Stimulated activated CD4-positive, alpha-beta T cell treated with anti-CD3 and anti-CD28 coated beads, Interleukin-1b, Interleukin-23, amount 100 ng/mL, for 4 hours (primary cell): ENCODE measurements around the gene PRSS8.
"Not testable (repeated sequence)": the region's sequence is repeated elsewhere in the genome, so short reads cannot be mapped to it uniquely, and the experiment has no call there.

ENCODE experiments used
- DNase-seq, 2 donors: peaks; one replicate each; pipeline ENCODE4 v3.0.0-alpha.2; 2020; ENCODE audit warnings: low read depth in 2 of 2

Gene PRSS8

DNA sequence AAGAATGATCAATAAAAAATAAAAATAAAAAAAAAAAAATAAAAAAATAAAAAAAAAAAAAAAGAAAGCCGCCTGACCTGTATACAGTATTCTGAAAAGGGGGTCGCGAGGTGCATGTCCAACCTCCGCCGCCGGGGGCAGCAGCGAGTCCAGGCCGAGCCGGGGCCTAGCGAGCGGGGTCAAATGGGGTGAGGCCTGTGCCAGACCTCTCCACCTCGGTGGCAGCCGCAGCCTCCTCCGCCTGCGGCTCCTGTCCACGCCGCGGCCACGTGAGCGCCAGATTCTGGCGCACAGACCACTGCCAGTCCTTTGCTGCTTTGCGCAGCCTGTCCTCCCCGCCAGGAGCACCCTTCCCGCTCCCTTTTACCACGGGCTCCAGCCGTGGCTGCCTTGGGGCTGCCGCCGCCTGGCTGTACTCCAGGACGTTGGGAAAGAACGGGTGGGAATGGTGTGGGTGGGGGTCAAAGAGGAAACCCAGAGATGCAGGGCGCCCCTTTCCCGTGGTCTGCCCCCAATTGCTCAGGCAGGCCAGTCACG is 29.8 kb downstream of the PRSS8 start:
- DNase-seq, result peak; percentile 71 to 80

DNA sequence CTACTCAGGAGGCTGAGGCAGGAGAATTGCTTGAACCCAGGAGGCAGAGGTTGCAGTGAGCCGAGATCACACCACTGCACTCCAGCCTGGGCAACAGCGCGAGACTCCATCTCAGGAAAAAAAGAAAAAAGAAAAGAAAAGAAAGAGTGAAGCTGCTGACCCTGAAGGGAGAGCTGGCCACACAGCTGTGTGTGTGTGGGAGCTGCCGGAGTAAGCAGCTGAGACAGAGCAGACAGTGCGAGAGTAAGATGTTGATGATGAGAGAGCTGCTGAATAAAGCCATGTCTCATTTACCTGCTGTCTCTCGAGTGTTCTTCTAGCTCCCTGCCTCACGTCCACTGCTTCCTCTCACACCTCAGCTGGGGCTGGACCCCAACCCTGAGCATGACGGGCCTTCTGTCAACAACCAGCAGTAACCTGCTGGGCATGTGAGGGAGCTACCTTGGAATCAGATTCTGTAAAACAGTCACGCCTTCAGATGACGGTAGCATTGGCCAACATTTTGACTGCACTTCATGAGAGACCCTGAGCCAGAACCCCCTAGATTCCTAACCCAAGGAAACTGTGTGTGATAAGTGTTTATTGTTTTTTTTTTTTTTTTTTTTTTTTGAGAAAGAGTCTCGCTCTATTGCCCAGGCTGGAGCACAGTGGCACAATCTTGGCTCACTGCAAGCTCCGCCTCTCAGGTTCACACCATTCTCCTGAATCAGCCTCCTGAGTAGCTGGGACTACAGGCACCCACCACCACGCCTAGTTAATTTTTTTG is 34.5 kb downstream of the PRSS8 start:
- DNase-seq, result not testable (repeated sequence)

DNA sequence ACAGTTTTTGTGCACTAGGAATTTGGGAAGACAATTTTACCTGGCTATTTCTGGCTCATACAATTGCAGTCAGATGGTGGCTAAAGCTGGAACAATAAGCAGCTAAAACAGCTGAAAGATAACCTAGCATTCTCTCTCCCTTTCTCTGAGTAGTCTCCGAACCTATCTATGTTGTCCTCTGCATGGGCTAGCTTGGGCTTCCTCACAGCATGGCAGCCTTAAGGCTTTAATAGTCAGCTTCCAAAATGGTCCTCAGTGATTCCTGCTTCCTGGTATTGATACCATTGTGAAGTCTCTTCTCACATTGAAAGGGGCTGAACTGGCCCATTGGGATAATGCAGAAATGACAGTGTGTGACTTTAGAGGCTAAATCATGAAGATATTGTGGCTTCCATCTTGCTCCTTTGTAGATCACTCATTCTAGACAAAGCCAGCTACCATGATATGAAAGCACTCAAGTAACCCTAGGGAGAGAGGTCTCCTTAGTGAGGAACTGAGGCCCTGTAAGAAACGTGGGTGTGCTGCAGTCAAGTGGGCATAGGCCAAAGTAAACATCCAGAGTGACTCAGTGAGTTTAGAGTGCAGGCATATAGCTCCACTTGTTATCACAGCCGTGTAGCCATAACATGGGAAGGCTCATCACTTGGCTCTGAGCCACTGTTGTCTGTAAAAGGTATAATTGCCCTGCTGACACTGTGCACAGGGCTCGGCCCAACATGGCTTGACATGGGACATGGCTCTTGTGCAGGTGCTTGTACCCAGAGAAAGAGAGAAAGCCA is 35.5 kb downstream of the PRSS8 start:
- no peak for DNase-seq

DNA sequence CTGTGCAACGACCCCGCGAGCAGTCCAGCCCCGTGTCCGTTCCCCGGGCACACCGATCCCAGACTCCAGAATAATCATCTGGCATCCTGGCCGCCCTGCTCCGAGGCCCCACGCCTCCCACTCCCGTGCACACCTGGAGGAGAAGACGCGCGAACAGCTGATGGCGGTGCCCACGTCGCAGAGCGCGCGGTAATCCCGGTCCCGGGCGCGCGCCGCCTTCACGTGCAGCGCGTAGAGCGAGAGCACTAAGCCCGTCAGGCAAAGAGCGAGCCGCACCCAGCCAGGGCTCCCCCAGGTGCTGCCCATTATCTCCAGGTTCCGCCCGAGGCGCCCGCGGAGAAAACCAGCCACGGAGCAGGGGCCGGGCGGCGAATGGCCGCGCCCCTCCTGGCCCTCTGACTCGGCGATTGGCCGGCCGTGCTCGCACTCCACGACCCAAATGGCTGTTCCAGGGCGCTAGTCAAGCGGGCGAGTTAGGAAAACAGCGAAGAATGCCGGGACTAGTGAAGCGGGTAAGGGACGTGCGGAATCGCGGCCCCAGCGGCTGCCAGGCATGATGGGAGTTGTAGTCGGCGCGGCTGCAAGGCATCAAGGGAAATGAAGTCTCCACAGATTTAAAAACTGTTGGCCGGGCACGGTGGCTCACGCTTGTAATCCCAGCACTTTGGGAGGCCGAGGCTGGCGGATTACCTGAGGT is 41.0 kb downstream of the PRSS8 start, which contains the start of gene VKORC1:
VKORC1 (minus strand) TSS at position 374 of the 697 bp plus-strand sequence; CDS start at position 306, 68 bp downstream.
- peak; percentile 70 to 80 for DNase-seq

DNA sequence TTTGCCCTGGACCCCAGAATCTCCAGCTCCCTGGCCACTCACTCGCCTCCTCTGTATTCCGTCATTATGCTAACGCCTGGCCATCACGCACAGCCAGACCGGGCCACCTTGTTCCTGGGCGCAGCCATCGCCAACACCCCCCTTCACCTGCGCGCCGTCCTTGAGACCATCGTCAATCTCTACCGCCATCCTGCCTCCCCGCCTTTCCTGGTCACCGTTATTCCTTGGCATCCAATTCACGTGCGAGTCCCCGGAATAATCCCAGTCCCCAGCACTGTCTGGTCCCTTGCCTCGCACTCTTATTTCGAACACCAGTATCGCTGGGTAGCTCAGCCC is 41.5 kb downstream of the PRSS8 start:
- DNase-seq, result no peak

DNA sequence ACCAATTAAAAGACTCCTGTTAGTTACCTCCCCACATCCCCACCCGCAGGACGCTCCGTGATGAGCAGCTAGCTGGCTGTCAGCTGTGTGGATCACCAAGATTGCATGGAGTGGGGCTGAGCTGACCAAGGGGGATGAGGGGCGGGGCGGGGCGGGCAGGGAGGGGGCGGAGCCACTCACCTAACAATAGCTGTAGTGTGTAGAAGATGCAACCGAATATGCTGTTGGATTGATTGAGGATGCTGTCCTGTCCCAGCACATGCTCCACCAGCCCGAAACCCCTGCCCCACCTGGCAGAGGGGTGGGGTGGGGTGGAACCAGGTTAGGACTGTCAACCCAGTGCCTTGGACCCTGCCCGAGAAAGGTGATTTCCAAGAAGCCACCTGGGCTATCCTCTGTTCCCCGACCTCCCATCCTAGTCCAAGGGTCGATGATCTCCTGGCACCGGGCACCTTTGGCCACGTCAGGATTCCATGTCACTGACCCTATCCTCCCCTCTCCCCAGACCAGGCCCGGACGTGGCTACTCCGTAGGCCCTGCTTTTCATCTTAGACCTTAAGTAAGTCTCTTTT is 42.3 kb downstream of the PRSS8 start:
- DNase-seq, result no peak

DNA sequence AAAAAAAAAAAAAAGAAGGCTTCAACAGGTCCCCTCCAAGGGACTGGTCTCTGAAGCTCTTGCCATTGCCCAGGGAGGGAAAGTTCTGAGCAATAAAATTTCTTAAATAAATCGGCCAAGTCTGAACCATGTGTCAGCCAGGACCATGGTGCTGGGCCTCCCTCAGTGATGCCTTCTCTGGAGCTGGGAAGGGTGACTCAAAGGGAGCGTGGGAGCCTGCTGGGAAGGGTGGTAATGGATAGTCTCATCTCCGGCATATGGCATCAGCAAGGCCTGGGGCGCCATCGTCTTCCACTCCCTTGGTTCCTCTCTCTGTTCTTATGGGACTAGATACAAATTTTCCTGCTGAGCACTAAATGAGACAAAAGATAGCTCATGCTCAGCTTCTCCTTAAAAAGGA is 43.2 kb downstream of the PRSS8 start:
- no peak for DNase-seq

DNA sequence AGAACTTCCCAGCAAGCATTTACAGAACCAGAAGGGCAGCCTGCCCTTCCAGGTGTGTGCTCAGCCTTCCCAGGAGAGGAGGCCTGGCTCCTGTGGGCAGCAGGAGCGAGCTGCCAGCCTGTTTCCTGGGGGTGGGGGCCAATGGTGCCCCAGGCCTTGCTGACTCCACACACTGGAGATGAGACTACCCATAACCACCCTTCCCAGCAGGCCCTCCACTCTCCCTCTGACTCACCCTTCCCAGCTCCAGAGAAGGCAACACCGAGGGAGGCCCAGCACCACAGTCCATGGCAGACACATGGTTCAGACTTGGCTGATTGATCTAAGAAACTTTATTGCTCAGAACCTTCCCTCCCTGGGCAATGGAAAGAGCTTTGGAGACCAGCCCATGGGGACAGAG is 45.0 kb downstream of the PRSS8 start:
- no peak for DNase-seq

DNA sequence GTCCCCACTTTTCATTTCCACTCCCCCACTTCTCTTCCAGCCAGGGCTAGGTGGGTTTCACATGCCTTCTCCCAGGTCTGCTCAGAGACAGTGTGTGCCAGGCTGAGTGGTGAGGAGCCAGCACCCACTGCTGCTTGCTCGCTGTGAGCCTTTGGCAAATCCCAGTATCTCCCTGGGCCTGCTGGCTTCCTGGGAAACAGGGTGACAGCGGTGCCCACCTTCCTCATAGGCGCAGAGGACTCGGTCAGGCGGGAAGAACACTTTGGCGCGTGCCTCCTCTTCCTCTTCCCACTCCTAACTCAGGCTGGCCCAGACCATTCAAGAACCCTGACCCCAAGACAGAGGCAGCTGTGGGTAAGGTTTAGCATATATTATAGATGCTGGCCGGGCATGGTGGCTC is 46.3 kb downstream of the PRSS8 start:
- no peak for DNase-seq

DNA sequence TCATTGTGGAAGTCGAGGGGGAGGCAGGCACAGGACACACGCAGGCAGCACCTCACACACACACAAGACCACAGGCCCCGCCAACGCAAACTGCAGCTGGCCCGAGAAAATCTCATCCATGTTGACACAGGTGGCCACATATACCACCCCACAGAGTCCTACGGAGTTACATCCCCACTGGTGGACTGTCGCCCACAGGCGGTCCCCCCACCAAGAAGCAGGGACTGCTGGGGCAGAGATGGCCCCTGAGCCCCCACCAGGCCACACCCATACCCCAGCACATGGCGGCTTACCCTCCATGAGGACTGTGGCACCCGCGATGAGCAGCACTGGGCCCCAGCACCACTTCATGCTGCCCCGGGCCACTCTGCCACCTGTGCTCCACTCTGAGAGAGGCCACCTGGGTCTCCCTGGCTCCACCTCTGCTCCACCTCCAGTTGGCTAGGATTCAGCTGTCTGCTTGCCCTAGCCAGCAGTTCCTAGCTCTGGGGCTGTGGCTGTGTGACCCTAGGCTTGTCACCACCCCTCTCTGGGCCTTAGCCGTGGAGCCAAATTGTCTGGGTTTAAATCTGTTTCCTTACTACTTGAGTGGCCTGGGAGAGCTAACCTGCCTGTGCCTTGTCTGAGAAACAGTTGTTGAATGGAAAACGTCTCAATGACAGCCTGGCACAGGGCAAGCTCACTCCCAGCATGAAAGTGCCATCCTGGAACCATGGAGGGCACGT is 46.9 kb downstream of the PRSS8 start, which contains the start of gene PRSS53:
PRSS53 (minus strand) TSS at position 485 of the 725 bp plus-strand sequence; CDS start at position 351, 134 bp downstream.
- DNase-seq, result no peak

DNA sequence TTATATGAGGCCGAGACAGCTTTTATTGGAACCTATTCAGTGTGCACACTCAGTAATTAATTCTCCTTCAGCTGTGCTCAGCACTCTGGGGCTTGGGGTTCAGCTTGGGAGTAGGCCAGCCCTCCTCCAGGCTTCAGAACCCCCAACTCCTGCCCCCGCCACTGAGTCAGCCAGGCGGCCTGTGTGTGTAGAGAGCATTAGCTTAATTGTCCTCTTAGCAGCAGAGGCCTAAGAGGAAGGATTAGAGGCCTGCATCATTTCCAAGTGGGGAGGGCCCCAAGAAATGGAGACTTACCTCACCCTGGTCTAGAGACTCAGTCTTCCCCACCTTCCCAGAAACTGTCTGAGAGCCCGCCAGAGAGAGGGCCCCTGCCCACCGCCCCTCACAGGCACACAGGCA is 47.6 kb downstream of the PRSS8 start:
- DNase-seq, result no peak

DNA sequence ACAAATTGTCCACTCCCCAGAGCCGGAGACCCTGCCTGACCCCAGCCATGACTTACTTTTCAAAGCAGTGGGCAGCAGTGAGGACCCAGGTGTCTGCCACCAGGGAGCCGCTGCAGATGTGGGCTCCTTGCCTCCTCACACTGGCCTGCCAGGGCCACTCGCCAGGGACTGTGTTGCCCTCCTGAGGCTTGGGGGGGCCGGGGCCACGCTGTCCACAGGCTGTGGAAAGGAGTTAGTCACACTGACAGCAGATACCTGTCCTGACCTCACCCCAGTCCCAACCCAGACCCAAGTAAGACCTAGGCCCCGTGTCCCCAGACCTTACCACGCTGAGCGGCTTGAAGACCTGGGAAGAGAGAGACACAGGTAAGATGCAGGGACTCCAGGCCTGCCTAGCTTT is 48.0 kb downstream of the PRSS8 start:
- DNase-seq, result no peak

DNA sequence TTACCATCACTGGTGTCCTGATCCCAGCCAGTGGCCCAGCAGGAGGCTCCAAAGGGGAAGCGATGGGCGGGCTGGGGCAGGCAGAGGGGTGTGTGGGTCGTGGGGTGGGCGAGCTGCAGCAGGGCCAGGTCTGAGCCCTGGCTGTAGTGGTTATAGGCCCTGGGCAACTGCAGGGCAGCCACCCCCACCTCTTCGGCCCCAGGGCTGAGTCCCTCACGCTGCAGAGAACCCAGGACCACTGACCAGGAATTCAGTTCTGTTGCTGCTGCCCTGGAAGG is 49.0 kb downstream of the PRSS8 start:
- no peak for DNase-seq

DNA sequence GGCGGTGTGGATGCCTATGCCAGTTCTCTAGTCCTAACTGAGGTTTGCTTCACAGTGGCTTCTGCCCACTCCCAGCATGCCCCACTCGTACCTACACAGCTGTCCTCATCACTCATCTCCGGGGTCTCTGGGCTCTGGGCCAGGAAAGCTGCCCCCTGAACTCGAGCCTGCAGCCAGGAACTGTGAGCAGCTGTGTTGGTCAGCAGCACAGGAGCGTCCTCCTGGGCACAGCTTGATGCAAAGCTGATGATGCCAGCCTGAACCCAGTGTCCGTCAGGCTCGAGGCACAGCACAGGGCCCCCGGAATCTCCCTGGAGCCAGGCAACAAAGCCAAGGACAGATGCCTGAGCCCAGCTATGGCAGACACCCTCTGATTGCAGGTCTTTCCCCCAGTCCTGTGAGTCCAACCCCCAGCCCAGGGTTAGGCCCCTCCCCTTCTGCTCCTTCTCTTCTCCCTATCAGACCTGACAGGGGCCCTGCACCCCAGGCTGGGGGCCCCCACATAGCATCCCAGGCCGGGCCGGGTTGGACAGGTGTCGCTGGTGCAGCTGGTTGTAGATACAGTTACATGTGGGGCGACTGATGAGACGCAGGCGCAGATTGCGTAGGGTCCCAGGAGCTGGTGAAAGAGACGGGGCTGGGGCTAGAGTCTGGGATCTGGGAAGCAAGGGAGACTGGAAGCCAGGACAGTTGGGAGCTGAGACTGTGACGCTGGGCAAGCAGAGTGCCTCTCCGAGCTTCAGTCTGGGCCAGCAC is 49.5 kb downstream of the PRSS8 start:
- DNase-seq, result no peak

DNA sequence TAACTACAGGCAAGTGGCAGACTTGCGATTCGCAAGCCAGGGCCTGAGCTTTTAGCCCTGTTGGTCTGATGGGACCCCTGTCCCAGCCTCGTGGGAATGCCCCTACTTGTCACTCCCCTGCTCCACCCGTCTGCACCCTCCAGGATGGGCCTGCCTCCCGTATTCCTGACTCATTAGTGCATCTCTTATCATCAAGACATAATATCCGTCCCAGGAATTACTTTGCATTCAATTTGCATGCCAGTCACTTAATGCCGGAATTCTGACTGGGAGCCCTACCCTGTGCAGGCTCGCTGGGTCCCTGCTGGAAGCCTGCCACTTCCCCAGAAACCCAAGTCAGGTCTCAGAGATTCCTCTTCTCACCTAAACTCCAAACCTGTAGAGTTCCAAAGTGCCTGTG is 50.1 kb downstream of the PRSS8 start:
- no peak for DNase-seq

DNA sequence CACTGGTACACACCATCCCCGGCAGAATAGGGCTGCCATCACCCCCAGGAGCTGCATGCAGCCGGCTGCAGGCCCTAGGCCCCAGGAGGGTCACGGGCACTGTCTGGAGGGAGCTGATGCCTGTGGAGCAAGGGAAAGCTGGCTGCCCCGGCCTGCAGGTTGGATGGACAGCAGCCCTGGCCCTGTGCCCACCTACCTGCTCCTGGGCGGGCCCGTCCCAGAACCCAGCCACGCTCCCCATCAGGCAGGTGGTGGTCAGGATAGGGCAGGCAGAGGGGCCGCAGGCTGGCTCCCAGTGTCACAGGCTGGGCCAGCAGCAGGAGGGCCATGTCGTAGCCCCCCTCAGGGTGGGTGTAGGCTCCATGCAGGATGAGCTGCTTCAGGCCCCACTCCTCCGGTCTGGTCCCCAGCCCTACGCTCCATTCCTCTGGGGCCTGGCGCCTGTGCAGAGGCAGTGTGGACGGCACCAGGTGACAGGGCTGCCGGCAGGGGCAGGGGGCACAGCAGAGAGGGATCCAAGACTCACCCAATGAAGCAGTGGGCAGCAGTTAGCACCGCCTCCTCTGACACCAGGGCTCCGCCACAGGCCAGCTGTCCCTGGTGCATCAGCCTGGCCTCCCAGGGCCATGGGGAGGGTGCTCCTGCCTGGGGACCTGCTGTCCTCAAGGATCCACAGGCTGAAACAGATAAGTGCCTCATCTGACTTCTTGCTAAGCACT is 50.8 kb downstream of the PRSS8 start:
- no peak for DNase-seq

DNA sequence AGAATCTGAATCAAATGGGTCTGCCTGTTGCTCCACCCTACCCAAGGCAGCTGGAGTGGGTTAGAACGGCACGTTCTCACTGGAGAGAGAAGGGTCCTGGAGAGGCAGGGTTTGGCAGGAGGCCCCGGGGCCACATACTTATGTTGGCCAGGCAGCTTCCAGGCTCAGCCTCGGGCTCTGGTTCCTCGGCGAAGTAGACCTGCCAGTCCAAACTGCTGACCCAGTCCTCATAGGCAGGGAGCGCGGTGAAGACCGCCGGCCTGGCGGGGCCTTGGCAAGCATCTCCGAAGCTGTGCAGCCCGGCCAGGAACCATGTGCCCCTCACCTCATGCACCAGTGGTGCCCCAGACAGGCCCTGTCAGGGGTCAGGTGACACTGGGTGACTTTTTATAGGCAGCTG is 51.5 kb downstream of the PRSS8 start:
- DNase-seq, result no peak

DNA sequence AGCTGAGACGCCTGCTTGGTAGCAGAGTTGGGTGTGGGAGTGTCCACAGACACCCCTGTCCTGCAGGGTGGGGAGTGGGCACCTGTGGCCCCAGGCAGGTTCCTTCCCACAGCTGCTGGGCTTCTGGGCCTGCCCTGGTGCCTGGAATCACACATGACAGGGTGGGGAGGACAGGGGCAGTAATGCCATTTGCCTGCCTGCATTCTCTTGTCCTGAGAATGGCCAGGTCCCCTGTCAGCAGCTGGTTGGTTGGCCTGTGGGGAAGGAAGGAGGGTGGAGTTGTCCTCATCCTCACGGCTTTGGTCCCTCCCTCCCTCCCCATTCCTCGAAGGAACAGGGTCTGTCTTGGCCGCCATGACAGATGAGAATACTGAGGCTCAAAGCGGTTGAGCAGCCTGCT is 52.0 kb downstream of the PRSS8 start:
- DNase-seq, result no peak

DNA sequence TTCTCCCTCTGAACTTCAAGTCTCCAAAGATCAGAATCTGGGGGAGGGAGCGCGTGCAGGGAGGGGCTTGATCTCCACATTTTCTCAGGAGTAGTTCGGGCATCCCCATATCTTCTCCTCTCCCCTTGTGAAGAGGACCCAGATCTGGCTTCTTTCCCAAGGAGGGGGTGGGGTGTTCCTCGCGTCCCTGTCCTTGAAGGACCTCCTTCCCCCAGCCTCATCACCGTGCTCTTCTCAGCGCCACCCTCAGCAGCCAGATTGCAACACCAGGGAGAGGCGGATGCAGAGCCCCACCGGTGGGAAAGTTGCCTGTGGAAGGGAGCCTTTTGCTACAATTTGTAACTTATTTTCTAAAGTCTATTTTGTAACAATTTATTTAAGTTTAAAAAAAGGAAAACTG is 52.4 kb downstream of the PRSS8 start:
- DNase-seq, result no peak

DNA sequence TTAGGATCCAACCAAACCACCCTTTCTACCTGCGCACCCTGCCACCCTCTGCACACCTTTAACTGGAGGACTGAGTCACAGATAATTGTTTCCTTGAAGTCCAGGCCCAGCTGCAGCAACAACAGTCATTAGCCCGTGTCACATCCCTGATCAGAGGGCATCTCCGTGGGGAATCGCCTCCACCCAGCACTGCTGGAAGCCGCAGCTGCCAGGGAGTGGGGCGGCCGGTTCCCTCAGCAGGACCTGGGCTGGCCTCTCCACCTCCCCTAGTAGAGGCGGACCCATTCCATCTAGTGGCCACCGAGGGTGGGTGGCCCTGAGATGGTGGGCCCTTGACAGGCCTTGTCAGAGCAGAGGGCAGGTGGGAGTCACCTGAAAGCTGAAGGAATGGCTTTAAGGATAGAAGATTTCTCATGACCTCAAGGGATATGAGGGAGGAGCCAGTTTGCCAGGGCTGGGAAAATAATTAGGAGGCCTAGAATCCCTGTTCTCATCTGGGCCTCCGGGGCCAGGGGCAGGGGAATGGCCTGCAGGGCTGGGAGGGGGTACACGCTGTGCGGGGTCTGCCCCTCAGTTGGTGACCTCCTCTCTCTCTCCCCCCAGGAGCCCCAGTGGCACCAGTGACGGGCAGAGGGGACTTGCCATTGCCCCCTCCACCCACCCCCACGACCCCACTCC is 53.0 kb downstream of the PRSS8 start:
- DNase-seq, result no peak
